HepG2 (cell line): ENCODE measurements around the gene SYNGR1. TPM values are rescaled to one million over a fixed set of nuclear protein-coding genes. Genes with fewer than 3 reads are reported as not detected.
A peak's percentile ranks its signal among the peaks of the same experiment; 100 is the strongest.
"Not testable (repeated sequence)": the region's sequence is repeated elsewhere in the genome, so short reads cannot be mapped to it uniquely, and the experiment has no call there.

ENCODE experiments used
- ATAC-seq: fragments of 200-7000 bp; cut with Tn5 transposase; 3 replicates; pipeline ENCODE4 v1.9.1; 2020; ENCODE audit warnings: mild to moderate bottlenecking, moderate library complexity
- BruUV-seq: library from RNA; stranded (reverse); fragments of 400-500 nt; replicated peaks from 2 replicates; lab custom pipeline; 2021; lab: Mats Ljungman, UMichigan
- CTCF ChIA-PET: fragments of 300-600 bp; formaldehyde crosslinking; extraction: SDS; loops from one replicate; lab custom pipeline; 2021; ENCODE audit warnings: low total read pairs, inconsistent platforms, low intra/inter-chr PET ratio; lab: Yijun Ruan, JAX
- POLR2A ChIA-PET: fragments of 350-600 bp; sonication (Branson Sonifier 250); formaldehyde crosslinking; loops from one replicate; lab custom pipeline; 2020; ENCODE audit warnings: antibody characterized with exemption, inconsistent platforms; lab: Yijun Ruan, JAX
- DNase-seq: peaks from one replicate; pipeline ENCODE4 v3.0.0-alpha.2; 2015; ENCODE audit warnings: low spot score
- FAIRE-seq: peaks from 3 replicates; lab custom pipeline; 2011; peaks lifted over from hg19 to GRCh38; lab: Jason Lieb, UNC
- H2AFZ ChIP-seq: one replicate; pipeline ENCODE4 v1.6.1; 2011; ENCODE audit warnings: low read length, inconsistent platforms
- H3K27ac ChIP-seq: fragments of 300-600 bp; 3 replicates; pipeline ENCODE4 v1.8.0; 2011; ENCODE audit warnings: mixed run types, mild to moderate bottlenecking, mixed read lengths, low read length, inconsistent platforms; ENCODE audit not compliant: insufficient read depth; ENCODE audit errors: extremely low read length
- H3K27me3 ChIP-seq, 2 experiments: fragments of 200-600 bp in 1 of 2; 2 replicates in 1 of 2; 3 replicates in 1 of 2; pipeline versions ENCODE4 v1.6.0 to v1.8.0; 2011; ENCODE audit warnings: low read length in 2 of 2, mild to moderate bottlenecking in 2 of 2, moderate library complexity in 2 of 2, inconsistent platforms in 1 of 2; ENCODE audit not compliant: insufficient read depth in 2 of 2, control insufficient read depth in 1 of 2
- H3K36me3 ChIP-seq, 2 experiments: fragments of 200-600 bp in 1 of 2; replicated peaks in 1 of 2; 2 replicates in 1 of 2; 3 replicates in 1 of 2; pipeline versions ENCODE4 v1.5.1 to v1.8.0; 2011; ENCODE audit warnings: low read length in 2 of 2, inconsistent platforms in 1 of 2; ENCODE audit not compliant: insufficient read depth in 2 of 2, control insufficient read depth in 1 of 2
- H3K4me1 ChIP-seq: 2 replicates; pipeline ENCODE4 v1.5.1; 2012; ENCODE audit warnings: low read length, inconsistent platforms; ENCODE audit not compliant: insufficient read depth
- H3K4me2 ChIP-seq: 2 replicates; pipeline ENCODE4 v1.6.0; 2011; ENCODE audit warnings: low read depth, low read length, inconsistent platforms
- H3K4me3 ChIP-seq, 3 experiments: fragments of 200-600 bp in 1 of 3; sonication (generic), shearing (Covaris generic) in 1 of 3; replicated peaks in 1 of 3; 2 replicates each; pipeline ENCODE4 v1.5.1; 2011 to 2016; ENCODE audit warnings: low read length in 3 of 3, inconsistent platforms in 2 of 3, low read depth in 2 of 3, mild to moderate bottlenecking in 2 of 3, control low read depth in 1 of 3, mixed read lengths in 1 of 3; ENCODE audit not compliant: insufficient read depth in 1 of 3
- H3K79me2 ChIP-seq: one replicate; pipeline ENCODE4 v1.6.1; 2011; ENCODE audit warnings: low read length, inconsistent platforms; ENCODE audit not compliant: insufficient read depth
- H3K9ac ChIP-seq: 2 replicates; pipeline ENCODE4 v1.6.0; 2011; ENCODE audit warnings: mild to moderate bottlenecking, low read depth, low read length, inconsistent platforms; ENCODE audit not compliant: insufficient read depth
- H3K9me3 ChIP-seq: 2 replicates; pipeline ENCODE4 v1.5.1; 2012; ENCODE audit warnings: mild to moderate bottlenecking, low read length
- H4K20me1 ChIP-seq: 2 replicates; pipeline ENCODE4 v1.6.0; 2011; ENCODE audit warnings: inconsistent platforms, mild to moderate bottlenecking, low read length, moderate library complexity; ENCODE audit not compliant: insufficient read depth
- AKAP8 ChIP-seq: sonication (generic); formaldehyde crosslinking; IDR thresholded peaks from 2 replicates; pipeline ENCODE4 v1.5.1; 2020; ENCODE audit warnings: mild to moderate bottlenecking, missing genetic modification reagents
- BHLHE40 ChIP-seq: IDR thresholded peaks from 2 replicates; pipeline ENCODE4 v1.6.1; 2011; ENCODE audit warnings: low read length, improper control_type of control experiment
- CCDC6 ChIP-seq: sonication (generic); formaldehyde crosslinking; IDR thresholded peaks from 2 replicates; pipeline ENCODE4 v1.8.1; 2022; ENCODE audit warnings: mild to moderate bottlenecking, missing genetic modification reagents, moderate library complexity
- HMG20A ChIP-seq: IDR thresholded peaks from 2 replicates; pipeline ENCODE4 v1.6.1; 2016; ENCODE audit warnings: borderline replicate concordance
- KLF16 ChIP-seq, 2 experiments: sonication (generic) in 1 of 2; formaldehyde crosslinking in 1 of 2; IDR thresholded peaks; 2 replicates each; pipeline versions ENCODE4 v1.6.1 to v1.8.0; 2016 to 2023; ENCODE audit warnings: missing genetic modification reagents in 2 of 2, missing compliant biosample characterization in 1 of 2
- ONECUT2 ChIP-seq: sonication (generic); formaldehyde crosslinking; IDR thresholded peaks from 2 replicates; pipeline ENCODE4 v1.4.0; 2020; ENCODE audit warnings: missing genetic modification reagents
- SRSF1 ChIP-seq: fragments of 200-400 bp; formaldehyde crosslinking; optimal IDR thresholded peaks from 2 replicates; pipeline ENCODE3; 2017; ENCODE audit warnings: mild to moderate bottlenecking, low read depth, low read length, moderate library complexity
- ZKSCAN5 ChIP-seq: sonication (generic); formaldehyde crosslinking; IDR thresholded peaks from 2 replicates; pipeline ENCODE4 v1.5.1; 2020; ENCODE audit warnings: mild to moderate bottlenecking, missing genetic modification reagents
- ZNF256 ChIP-seq: sonication (generic); formaldehyde crosslinking; conservative IDR thresholded peaks from 2 replicates; pipeline ENCODE4 v1.4.0; 2020; ENCODE audit warnings: missing genetic modification reagents
- ZNF720 ChIP-seq: sonication (generic); formaldehyde crosslinking; IDR thresholded peaks from 2 replicates; pipeline ENCODE4 v1.4.0; 2020; ENCODE audit warnings: missing genetic modification reagents
- ZNF746 ChIP-seq: sonication (generic); formaldehyde crosslinking; IDR thresholded peaks from 2 replicates; pipeline ENCODE4 v1.8.0; 2022; ENCODE audit warnings: mild to moderate bottlenecking, missing genetic modification reagents
- ZNF790 ChIP-seq: sonication (generic); formaldehyde crosslinking; IDR thresholded peaks from 2 replicates; pipeline ENCODE4 v1.8.0; 2022; ENCODE audit warnings: missing genetic modification reagents, mild to moderate bottlenecking, borderline replicate concordance
- WGBS: methylation state at CpG from one replicate; pipeline ENCODE4 v1.1.6; 2017; ENCODE audit warnings: low lambda C conversion rate; 5-methylcytosine and 5-hydroxymethylcytosine counted together
- in situ Hi-C: cut with HindIII; loops from 2 replicates; pipeline ENCODE4 v1.10.0; 2017; ENCODE audit warnings: low pct_unique_long_range_greater_than_20kb; ENCODE audit not compliant: extremely low pct_ligation_motif_present
- intact Hi-C: fragments of 100-400 bp; cut with micrococcal nuclease; formaldehyde crosslinking; loops from one replicate; pipeline ENCODE4 v1.10.0; 2022; ENCODE audit not compliant: unreplicated experiment
- polyA plus RNA-seq, 8 experiments: library from polyadenylated mRNA; depleted of rRNA in 3 of 8; stranded (reverse) in 7 of 8; unstranded in 1 of 8; fragments of >200 nt; fragmentation: Illumina TruSeq in 4 of 8; extraction: Trizol in 4 of 8; gene quantifications; 2 replicates each; pipeline versions ENCODE4 v1.2.1 to v1.2.3, GENCODE V29; 2011 to 2016; ENCODE audit warnings: low read depth in 4 of 8, missing spikeins in 1 of 8, mixed read lengths in 1 of 8; ENCODE audit not compliant: insufficient read depth in 1 of 8
- total RNA-seq, 5 experiments: library from RNA; depleted of rRNA; stranded (reverse); fragments of >200 nt; fragmentation: Illumina TruSeq; extraction: Trizol; gene quantifications; 2 replicates each; pipeline ENCODE4 v1.2.3, GENCODE V29; 2016; ENCODE audit warnings: low read depth in 1 of 5
- TF ChIP-seq, protein P1 (sequence below): sonication (generic); formaldehyde crosslinking; IDR thresholded peaks from 2 replicates; pipeline ENCODE4 v1.4.0; 2020; ENCODE audit warnings: missing genetic modification reagents
- TF ChIP-seq, protein P2 (sequence below): sonication (generic); formaldehyde crosslinking; IDR thresholded peaks from 2 replicates; pipeline ENCODE4 v1.5.0; 2020; ENCODE audit warnings: mild to moderate bottlenecking, missing genetic modification reagents

Gene SYNGR1
- total and polyA plus RNA-seq, 2 of the 13 experiments (the other 11 are each of a cell fraction or from before 2014, with no cell fraction given) = 0.27 to 2.7 TPM

DNA sequence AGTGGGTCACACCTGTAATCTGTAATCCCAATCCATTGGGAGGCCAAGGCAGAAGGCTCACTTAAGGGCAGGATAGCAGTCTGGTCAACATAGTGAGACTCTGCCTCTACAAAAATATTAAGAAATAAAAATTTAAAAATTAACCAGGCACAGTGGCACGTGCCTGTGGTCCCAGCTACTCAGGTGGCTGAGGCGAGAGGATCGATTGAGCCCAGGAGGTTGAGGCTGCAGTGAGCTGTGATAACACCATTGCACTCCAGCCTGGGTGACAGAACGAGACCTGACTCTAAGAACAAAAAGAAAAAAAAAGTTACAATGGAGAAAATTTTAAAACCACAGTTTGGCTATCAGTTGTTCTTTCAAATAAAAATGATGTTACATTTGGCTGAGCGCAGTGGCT, 13.4 kb upstream of the SYNGR1 start (continued):
- no peak for TF ChIP-seq CCDC6 (CRISPR knock-in tag)
- 0 out of 2 replicates have a peak, but pooled peaks have one; percentile 29 for TF ChIP-seq ONECUT2 (CRISPR knock-in tag)
- no peak for TF ChIP-seq SRSF1
- TF ChIP-seq HMG20A (CRISPR knock-in tag) = no peak
- no peak for TF ChIP-seq ZNF256 (CRISPR knock-in tag)
- TF ChIP-seq, protein P1, sequence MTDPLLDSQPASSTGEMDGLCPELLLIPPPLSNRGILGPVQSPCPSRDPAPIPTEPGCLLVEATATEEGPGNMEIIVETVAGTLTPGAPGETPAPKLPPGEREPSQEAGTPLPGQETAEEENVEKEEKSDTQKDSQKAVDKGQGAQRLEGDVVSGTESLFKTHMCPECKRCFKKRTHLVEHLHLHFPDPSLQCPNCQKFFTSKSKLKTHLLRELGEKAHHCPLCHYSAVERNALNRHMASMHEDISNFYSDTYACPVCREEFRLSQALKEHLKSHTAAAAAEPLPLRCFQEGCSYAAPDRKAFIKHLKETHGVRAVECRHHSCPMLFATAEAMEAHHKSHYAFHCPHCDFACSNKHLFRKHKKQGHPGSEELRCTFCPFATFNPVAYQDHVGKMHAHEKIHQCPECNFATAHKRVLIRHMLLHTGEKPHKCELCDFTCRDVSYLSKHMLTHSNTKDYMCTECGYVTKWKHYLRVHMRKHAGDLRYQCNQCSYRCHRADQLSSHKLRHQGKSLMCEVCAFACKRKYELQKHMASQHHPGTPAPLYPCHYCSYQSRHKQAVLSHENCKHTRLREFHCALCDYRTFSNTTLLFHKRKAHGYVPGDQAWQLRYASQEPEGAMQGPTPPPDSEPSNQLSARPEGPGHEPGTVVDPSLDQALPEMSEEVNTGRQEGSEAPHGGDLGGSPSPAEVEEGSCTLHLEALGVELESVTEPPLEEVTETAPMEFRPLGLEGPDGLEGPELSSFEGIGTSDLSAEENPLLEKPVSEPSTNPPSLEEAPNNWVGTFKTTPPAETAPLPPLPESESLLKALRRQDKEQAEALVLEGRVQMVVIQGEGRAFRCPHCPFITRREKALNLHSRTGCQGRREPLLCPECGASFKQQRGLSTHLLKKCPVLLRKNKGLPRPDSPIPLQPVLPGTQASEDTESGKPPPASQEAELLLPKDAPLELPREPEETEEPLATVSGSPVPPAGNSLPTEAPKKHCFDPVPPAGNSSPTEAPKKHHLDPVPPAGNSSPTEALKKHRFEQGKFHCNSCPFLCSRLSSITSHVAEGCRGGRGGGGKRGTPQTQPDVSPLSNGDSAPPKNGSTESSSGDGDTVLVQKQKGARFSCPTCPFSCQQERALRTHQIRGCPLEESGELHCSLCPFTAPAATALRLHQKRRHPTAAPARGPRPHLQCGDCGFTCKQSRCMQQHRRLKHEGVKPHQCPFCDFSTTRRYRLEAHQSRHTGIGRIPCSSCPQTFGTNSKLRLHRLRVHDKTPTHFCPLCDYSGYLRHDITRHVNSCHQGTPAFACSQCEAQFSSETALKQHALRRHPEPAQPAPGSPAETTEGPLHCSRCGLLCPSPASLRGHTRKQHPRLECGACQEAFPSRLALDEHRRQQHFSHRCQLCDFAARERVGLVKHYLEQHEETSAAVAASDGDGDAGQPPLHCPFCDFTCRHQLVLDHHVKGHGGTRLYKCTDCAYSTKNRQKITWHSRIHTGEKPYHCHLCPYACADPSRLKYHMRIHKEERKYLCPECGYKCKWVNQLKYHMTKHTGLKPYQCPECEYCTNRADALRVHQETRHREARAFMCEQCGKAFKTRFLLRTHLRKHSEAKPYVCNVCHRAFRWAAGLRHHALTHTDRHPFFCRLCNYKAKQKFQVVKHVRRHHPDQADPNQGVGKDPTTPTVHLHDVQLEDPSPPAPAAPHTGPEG = no peak
- TF ChIP-seq BHLHE40 = peak; percentile 31; the same call in 1 of the 2 replicates
- no peak for TF ChIP-seq ZNF720
- no peak for TF ChIP-seq AKAP8 (CRISPR knock-in tag)
- TF ChIP-seq ZNF790 (CRISPR knock-in tag) = no peak
- TF ChIP-seq ZNF746 (CRISPR knock-in tag) = no peak
- TF ChIP-seq, protein P2, sequence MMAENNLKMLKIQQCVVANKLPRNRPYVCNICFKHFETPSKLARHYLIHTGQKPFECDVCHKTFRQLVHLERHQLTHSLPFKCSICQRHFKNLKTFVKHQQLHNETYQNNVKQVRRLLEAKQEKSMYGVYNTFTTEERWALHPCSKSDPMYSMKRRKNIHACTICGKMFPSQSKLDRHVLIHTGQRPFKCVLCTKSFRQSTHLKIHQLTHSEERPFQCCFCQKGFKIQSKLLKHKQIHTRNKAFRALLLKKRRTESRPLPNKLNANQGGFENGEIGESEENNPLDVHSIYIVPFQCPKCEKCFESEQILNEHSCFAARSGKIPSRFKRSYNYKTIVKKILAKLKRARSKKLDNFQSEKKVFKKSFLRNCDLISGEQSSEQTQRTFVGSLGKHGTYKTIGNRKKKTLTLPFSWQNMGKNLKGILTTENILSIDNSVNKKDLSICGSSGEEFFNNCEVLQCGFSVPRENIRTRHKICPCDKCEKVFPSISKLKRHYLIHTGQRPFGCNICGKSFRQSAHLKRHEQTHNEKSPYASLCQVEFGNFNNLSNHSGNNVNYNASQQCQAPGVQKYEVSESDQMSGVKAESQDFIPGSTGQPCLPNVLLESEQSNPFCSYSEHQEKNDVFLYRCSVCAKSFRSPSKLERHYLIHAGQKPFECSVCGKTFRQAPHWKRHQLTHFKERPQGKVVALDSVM (CRISPR knock-in tag) = 0 out of 2 replicates have a peak, but pooled peaks have one; percentile 11
- TF ChIP-seq KLF16 (CRISPR knock-in tag; IDR thresholded peaks at IDR 0.05) = no peak
- no peak for TF ChIP-seq ZKSCAN5 (CRISPR knock-in tag)

GRCh38 chr22:39339775-39340174, 10.0 kb upstream of the SYNGR1 start:
- CTCF ChIA-PET, H2AFZ ChIP-seq, DNase-seq, BruUV-seq, in situ Hi-C loops, ATAC-seq, H3K4me2 ChIP-seq, FAIRE-seq, H3K4me3 ChIP-seq, H4K20me1 ChIP-seq, H3K27me3 ChIP-seq, H3K27ac ChIP-seq, H3K79me2 ChIP-seq, H3K4me1 ChIP-seq, intact Hi-C loops, H3K9me3 ChIP-seq, H3K9ac ChIP-seq, H3K36me3 ChIP-seq: not testable (repeated sequence)
- WGBS = 21% methylated on average over 7 of the region's 7 CpGs
- POLR2A ChIA-PET = interaction anchor here (0.8 to 2.3 kb wide), 2 partner anchors 20 to 97 kb away, joined by 3 to 5 read pairs; partner anchors contain the start of gene RPL3
